H1 (cell line): ENCODE results near the gene TNPO3. TPM values are rescaled to one million over a fixed set of nuclear protein-coding genes. Genes with fewer than 3 reads are reported as not detected.

Experiments used
- CTCF ChIA-PET: fragments of 300-600 bp; sonication (Branson Sonifier 250); formaldehyde crosslinking; loops from one replicate; lab custom pipeline; 2021; ENCODE audit not compliant: partially characterized antibody; lab: Charles Lee
- POLR2A ChIA-PET: fragments of 300-600 bp; sonication (Branson Sonifier 250); formaldehyde crosslinking; loops from one replicate; lab custom pipeline; 2021; ENCODE audit warnings: inconsistent platforms; ENCODE audit not compliant: partially characterized antibody; lab: Charles Lee
- DNase-seq, 2 experiments: peaks; one replicate each; pipeline versions ENCODE4 v3.0.0 to v3.0.0-alpha.2; 2010 to 2022; ENCODE audit warnings: low spot score in 2 of 2, low read depth in 1 of 2, mixed read lengths in 1 of 2
- FAIRE-seq: peaks from 2 replicates; lab custom pipeline; 2011; peaks lifted over from hg19 to GRCh38; lab: Jason Lieb, UNC
- H2AFZ ChIP-seq: 2 replicates; pipeline ENCODE4 v1.8.1; 2012; ENCODE audit warnings: low read length, inconsistent platforms
- H2AK5ac ChIP-seq: 2 replicates; pipeline ENCODE4 v1.6.1; 2013; ENCODE audit warnings: low read depth, low read length
- H2BK120ac ChIP-seq: replicated peaks from 2 replicates; pipeline ENCODE3; 2013; ENCODE audit warnings: low read depth, low read length, inconsistent platforms
- H2BK12ac ChIP-seq: 2 replicates; pipeline ENCODE4 v1.6.1; 2013; ENCODE audit warnings: low read depth, low read length
- H2BK15ac ChIP-seq: 2 replicates; pipeline ENCODE4 v1.6.1; 2013; ENCODE audit warnings: low read length
- H2BK20ac ChIP-seq: 2 replicates; pipeline ENCODE4 v1.6.1; 2013; ENCODE audit warnings: low read length
- H2BK5ac ChIP-seq: 2 replicates; pipeline ENCODE4 v1.6.1; 2013; ENCODE audit warnings: low read depth, low read length
- H3K14ac ChIP-seq: 2 replicates; pipeline ENCODE4 v1.6.1; 2013; ENCODE audit warnings: inconsistent platforms; ENCODE audit not compliant: insufficient read length
- H3K18ac ChIP-seq: 2 replicates; pipeline ENCODE4 v1.6.1; 2013; ENCODE audit warnings: low read length; ENCODE audit errors: extremely low read depth
- H3K23ac ChIP-seq: 2 replicates; pipeline ENCODE4 v1.6.1; 2013; ENCODE audit warnings: inconsistent platforms; ENCODE audit not compliant: insufficient read length
- H3K23me2 ChIP-seq: 2 replicates; pipeline ENCODE4 v1.6.1; 2013; ENCODE audit warnings: low read depth, low read length
- H3K27ac ChIP-seq: 2 replicates; pipeline ENCODE4 v1.6.1; 2011; ENCODE audit warnings: low read depth, low read length, inconsistent platforms
- H3K27me3 ChIP-seq, 4 experiments: replicated peaks in 1 of 4; 1 replicate in 1 of 4; 2 replicates in 3 of 4; pipeline versions ENCODE4 v1.6.1 to v1.8.1; 2011 to 2013; ENCODE audit warnings: low read length in 3 of 4, mild to moderate bottlenecking in 3 of 4, inconsistent platforms in 2 of 4, mixed read lengths in 2 of 4, moderate library complexity in 1 of 4; ENCODE audit not compliant: control insufficient read depth in 3 of 4, insufficient read depth in 3 of 4; ENCODE audit errors: extremely low read depth in 1 of 4
- H3K36me3 ChIP-seq, 4 experiments: 2 replicates each; pipeline versions ENCODE4 v1.6.1 to v1.8.1; 2011 to 2013; ENCODE audit warnings: mild to moderate bottlenecking in 4 of 4, low read length in 3 of 4, moderate library complexity in 2 of 4, control low read depth in 1 of 4, inconsistent platforms in 1 of 4; ENCODE audit not compliant: insufficient read depth in 4 of 4, control insufficient read depth in 2 of 4
- H3K4ac ChIP-seq: replicated peaks from 2 replicates; pipeline ENCODE3; 2013; ENCODE audit warnings: low read length, low read depth, mixed read lengths, inconsistent platforms; ENCODE audit not compliant: insufficient read length
- H3K4me1 ChIP-seq, 4 experiments: replicated peaks in 1 of 4; 1 replicate in 1 of 4; 2 replicates in 3 of 4; pipeline versions ENCODE4 v1.6.1 to v1.8.1; 2011 to 2013; ENCODE audit warnings: low read length in 3 of 4, inconsistent platforms in 2 of 4, mixed read lengths in 1 of 4; ENCODE audit not compliant: insufficient read depth in 4 of 4, control insufficient read depth in 3 of 4
- H3K4me2 ChIP-seq, 2 experiments: 2 replicates each; pipeline versions ENCODE4 v1.6.1 to v1.8.1; 2011 to 2013; ENCODE audit warnings: low read depth in 2 of 2, low read length in 2 of 2, control low read depth in 1 of 2, inconsistent platforms in 1 of 2, mild to moderate bottlenecking in 1 of 2; ENCODE audit not compliant: insufficient read depth in 1 of 2
- H3K4me3 ChIP-seq, 4 experiments: fragments of 200-600, 300-600 bp in 1 of 4; sonication (generic), shearing (Covaris generic), sonication (Bioruptor Twin) in 1 of 4; 2 replicates each; pipeline versions ENCODE4 v1.5.1 to v1.8.1; 2011 to 2016; ENCODE audit warnings: low read length in 4 of 4, low read depth in 3 of 4, control low read depth in 2 of 4, inconsistent platforms in 2 of 4, mild to moderate bottlenecking in 2 of 4, mixed read lengths in 1 of 4, moderate library complexity in 1 of 4; ENCODE audit not compliant: insufficient read depth in 2 of 4; ENCODE audit errors: extremely low read depth in 1 of 4
- H3K56ac ChIP-seq: replicated peaks from 2 replicates; pipeline ENCODE3; 2013; ENCODE audit warnings: low read depth, mild to moderate bottlenecking, mixed read lengths, low read length, inconsistent platforms; ENCODE audit not compliant: insufficient read length
- H3K79me1 ChIP-seq: 2 replicates; pipeline ENCODE4 v1.6.1; 2013; ENCODE audit warnings: low read depth, low read length, control low read depth
- H3K79me2 ChIP-seq, 2 experiments: 2 replicates each; pipeline versions ENCODE4 v1.6.1 to v1.8.1; 2012 to 2013; ENCODE audit warnings: low read length in 2 of 2, mild to moderate bottlenecking in 2 of 2, inconsistent platforms in 1 of 2; ENCODE audit not compliant: insufficient read depth in 2 of 2, control insufficient read depth in 1 of 2
- H3K9ac ChIP-seq, 4 experiments: replicated peaks in 1 of 4; 1 replicate in 1 of 4; 2 replicates in 3 of 4; pipeline versions ENCODE4 v1.6.1 to v1.8.1; 2011 to 2013; ENCODE audit warnings: low read depth in 3 of 4, low read length in 3 of 4, control low read depth in 2 of 4, mild to moderate bottlenecking in 2 of 4, moderate library complexity in 2 of 4, inconsistent platforms in 1 of 4; ENCODE audit errors: extremely low read depth in 1 of 4
- H3K9me3 ChIP-seq, 2 experiments: 2 replicates each; pipeline versions ENCODE4 v1.6.1 to v1.8.1; 2012 to 2013; ENCODE audit warnings: mild to moderate bottlenecking in 2 of 2, moderate library complexity in 2 of 2, control low read depth in 1 of 2, inconsistent platforms in 1 of 2, low read depth in 1 of 2, low read length in 1 of 2, mixed read lengths in 1 of 2; ENCODE audit not compliant: insufficient read depth in 2 of 2
- H4K20me1 ChIP-seq, 2 experiments: replicated peaks in 1 of 2; 2 replicates each; pipeline versions ENCODE3 to v1.8.1; 2011 to 2013; ENCODE audit warnings: inconsistent platforms in 2 of 2, low read length in 2 of 2, mild to moderate bottlenecking in 1 of 2; ENCODE audit not compliant: insufficient read depth in 2 of 2, control insufficient read depth in 1 of 2
- H4K5ac ChIP-seq: 2 replicates; pipeline ENCODE4 v1.6.1; 2013; ENCODE audit warnings: low read length, low read depth, mixed read lengths, inconsistent platforms; ENCODE audit not compliant: insufficient read length
- H4K8ac ChIP-seq: 2 replicates; pipeline ENCODE4 v1.8.0; 2013; ENCODE audit warnings: mild to moderate bottlenecking, moderate library complexity, low read length, inconsistent platforms; ENCODE audit not compliant: insufficient read depth; ENCODE audit errors: extremely low read depth
- H4K91ac ChIP-seq: replicated peaks from 2 replicates; pipeline ENCODE3; 2013; ENCODE audit warnings: low read length, mixed read lengths, inconsistent platforms; ENCODE audit not compliant: insufficient read length
- ASH2L ChIP-seq: fragments of 200-600, 300-600 bp; sonication (generic); IDR thresholded peaks from one replicate; pipeline ENCODE4 v1.7.1; 2017; ENCODE audit warnings: low read length
- BRCA1 ChIP-seq: IDR thresholded peaks from 2 replicates; pipeline ENCODE4 v1.6.1; 2012; ENCODE audit warnings: low read depth, low read length, improper control_type of control experiment
- CBX5 ChIP-seq: fragments of 300-800, 300-1000 bp; sonication (generic); IDR thresholded peaks from 2 replicates; pipeline ENCODE4 v1.7.1; 2016; ENCODE audit warnings: antibody characterized with exemption, low read length, low read depth
- EGR1 ChIP-seq: IDR thresholded peaks from 2 replicates; pipeline ENCODE4 v1.6.1; 2011; ENCODE audit warnings: low read depth, low read length, borderline replicate concordance
- EP300 ChIP-seq, 2 experiments: IDR thresholded peaks; 1 replicate in 1 of 2; 2 replicates in 1 of 2; pipeline ENCODE4 v1.6.1; 2011 to 2012; ENCODE audit warnings: low read depth in 2 of 2, low read length in 2 of 2, mild to moderate bottlenecking in 2 of 2, borderline replicate concordance in 1 of 2, inconsistent platforms in 1 of 2, moderate library complexity in 1 of 2
- GABPA ChIP-seq: IDR thresholded peaks from 2 replicates; pipeline ENCODE4 v1.6.1; 2011; ENCODE audit warnings: mild to moderate bottlenecking, low read length, moderate library complexity, borderline replicate concordance; ENCODE audit not compliant: insufficient read depth
- NRF1 ChIP-seq: IDR thresholded peaks from 2 replicates; pipeline ENCODE4 v1.6.1; 2011; ENCODE audit warnings: mild to moderate bottlenecking, low read depth, low read length, improper control_type of control experiment
- RNF2 ChIP-seq: fragments of 200-900, 300-1000 bp; sonication (generic); IDR thresholded peaks from 2 replicates; pipeline ENCODE4 v1.7.1; 2016; ENCODE audit warnings: borderline replicate concordance, low read depth, mild to moderate bottlenecking, antibody characterized with exemption, low read length; ENCODE audit not compliant: poor library complexity, severe bottlenecking; ENCODE audit errors: missing control alignments
- RXRA ChIP-seq: IDR thresholded peaks from 2 replicates; pipeline ENCODE4 v1.6.1; 2011; ENCODE audit warnings: low read depth, mild to moderate bottlenecking, low read length, moderate library complexity; ENCODE audit not compliant: insufficient read depth
- SIRT6 ChIP-seq: IDR thresholded peaks from one replicate; pipeline ENCODE4 v1.7.1; 2012; ENCODE audit warnings: low read length, inconsistent platforms
- SP4 ChIP-seq: IDR thresholded peaks from 2 replicates; pipeline ENCODE4 v1.6.1; 2012; ENCODE audit warnings: low read length, inconsistent platforms
- WGBS, 2 experiments: shearing (Covaris generic) in 1 of 2; methylation state at CpG; one replicate each; pipeline versions ENCODE4 v1.1.6 to v1.1.7; 2013 to 2015; ENCODE audit warnings: low lambda C conversion rate in 2 of 2, mixed read lengths in 2 of 2, inconsistent platforms in 1 of 2, low coverage in 1 of 2, missing lambda C conversion rate in 1 of 2; ENCODE audit not compliant: insufficient replicate concordance in 2 of 2, insufficient coverage in 1 of 2, insufficient read length in 1 of 2; ENCODE audit errors: extremely low coverage in 1 of 2, missing lambda C conversion rate in 1 of 2; 5-methylcytosine and 5-hydroxymethylcytosine counted together
- polyA plus RNA-seq, 7 experiments: library from polyadenylated mRNA; depleted of rRNA in 3 of 7; stranded (reverse) in 5 of 7; unstranded in 2 of 7; fragments of >200 nt in 5 of 7; fragments of 200-250 nt in 2 of 7; gene quantifications; 1 replicate in 5 of 7; 2 replicates in 1 of 7; 4 replicates in 1 of 7; pipeline versions ENCODE4 v1.2.1 to v1.2.3, GENCODE V29; 2011 to 2013; ENCODE audit warnings: missing spikeins in 2 of 7, mixed read lengths in 2 of 7
- total RNA-seq: library from RNA; stranded (reverse); fragmentation: NEBNext Ultra II Directional; extraction: Animal tissue kit (Norgen Biotek cat#: 25700); gene quantifications from 2 replicates; pipeline ENCODE4 v1.2.1, GENCODE V29; 2021

TNPO3 gene
- total and polyA plus RNA-seq, 2 of the 8 experiments (the other 6 are each of a cell fraction or from before 2014, with no cell fraction given): 67.6 to 99.2 TPM

GRCh38 chr7:128944487-128945236, 110.2 kb downstream of the TNPO3 start:
- no peak overlapping the region for H3K9ac ChIP-seq
- H2BK5ac ChIP-seq: no peak overlapping the region
- POLR2A ChIA-PET: interaction anchor here (1.0 kb wide), 1 partner anchor 10 kb away, joined by 4 read pairs; no protein-coding TSS in a partner anchor
- H3K56ac ChIP-seq: no peak overlapping the region
- no peak overlapping the region for H2BK12ac ChIP-seq
- no peaks in the 10 kb centered on the region for H3K9me3 ChIP-seq
- H3K18ac ChIP-seq: no peak overlapping the region
- H4K20me1 ChIP-seq: no peaks in the 10 kb centered on the region
- no peak overlapping the region for H2AFZ ChIP-seq
- no peak overlapping the region for H3K27ac ChIP-seq
- peaks cover 0 to 15% (median 7%) of the 10 kb centered on the region in 4 experiments; a peak in 6 of 7 replicates for H3K27me3 ChIP-seq
- H3K36me3 ChIP-seq: no peaks in the 10 kb centered on the region
- H3K4me3 ChIP-seq: no peak overlapping the region
- H3K79me2 ChIP-seq: no peaks in the 10 kb centered on the region
- CTCF ChIA-PET: interaction anchor here (0.9 to 7.0 kb wide), 4 partner anchors 12 to 269 kb away, joined by 3 to 44 read pairs (median 24); partner anchors contain the start of gene KCP
- no peak overlapping the region for H2BK120ac ChIP-seq
- H3K4me2 ChIP-seq: no peak overlapping the region
- H2BK15ac ChIP-seq: no peak overlapping the region
- H3K4ac ChIP-seq: no peak overlapping the region
- H4K8ac ChIP-seq: no peak overlapping the region
- no peak overlapping the region for H4K5ac ChIP-seq
- H4K91ac ChIP-seq: no peak overlapping the region
- DNase-seq: no peak
- no peak overlapping the region for H3K23ac ChIP-seq
- FAIRE-seq: no peak
- no peak overlapping the region for H2AK5ac ChIP-seq
- H3K14ac ChIP-seq: no peak overlapping the region
- peaks cover 0 to 6% (median under 1%) of the 10 kb centered on the region in 4 experiments; a peak in 2 of 7 replicates for H3K4me1 ChIP-seq
- no peak overlapping the region for H2BK20ac ChIP-seq
- H3K79me1 ChIP-seq: no peaks in the 10 kb centered on the region
- 80% methylated on average over 7 of the region's 7 CpGs; no CpG with 5 or more reads in 1 of the 2 experiments for WGBS, 2 experiments
- H3K23me2 ChIP-seq: no peaks in the 10 kb centered on the region
- TF ChIP-seq SIRT6 (no peak), SP4 (no peak), GABPA (no peak), ASH2L (no peak), BRCA1 (no peak), EP300 (IDR thresholded peaks at IDR 0.05; ENCODE audit: borderline replicate concordance in 1 of 2, low read depth in 2 of 2, low read length in 2 of 2) (no peak), CBX5 (no peak), RXRA (no peak), RNF2 (no peak), EGR1 (no peak), NRF1 (no peak)
